Skin of body (tissue), 2 donors: ENCODE data around the gene ATP6V1F. TPM values are rescaled to one million over a fixed set of nuclear protein-coding genes. Genes with fewer than 3 reads are reported as not detected.
A peak's percentile ranks its signal among the peaks of the same experiment; 100 is the strongest.

Source experiments
- DNase-seq: peaks from one replicate; lab custom pipeline; 2025; lab: John Stamatoyannopoulos, UW
- total RNA-seq: library from RNA; depleted of rRNA; stranded (reverse); fragments of >200 nt; gene quantifications from one replicate; pipeline ENCODE4 v1.2.3, GENCODE V29; 2014

The ATP6V1F gene
- total RNA-seq, 1 donor from 2014 or later = 48.0 TPM

DNA sequence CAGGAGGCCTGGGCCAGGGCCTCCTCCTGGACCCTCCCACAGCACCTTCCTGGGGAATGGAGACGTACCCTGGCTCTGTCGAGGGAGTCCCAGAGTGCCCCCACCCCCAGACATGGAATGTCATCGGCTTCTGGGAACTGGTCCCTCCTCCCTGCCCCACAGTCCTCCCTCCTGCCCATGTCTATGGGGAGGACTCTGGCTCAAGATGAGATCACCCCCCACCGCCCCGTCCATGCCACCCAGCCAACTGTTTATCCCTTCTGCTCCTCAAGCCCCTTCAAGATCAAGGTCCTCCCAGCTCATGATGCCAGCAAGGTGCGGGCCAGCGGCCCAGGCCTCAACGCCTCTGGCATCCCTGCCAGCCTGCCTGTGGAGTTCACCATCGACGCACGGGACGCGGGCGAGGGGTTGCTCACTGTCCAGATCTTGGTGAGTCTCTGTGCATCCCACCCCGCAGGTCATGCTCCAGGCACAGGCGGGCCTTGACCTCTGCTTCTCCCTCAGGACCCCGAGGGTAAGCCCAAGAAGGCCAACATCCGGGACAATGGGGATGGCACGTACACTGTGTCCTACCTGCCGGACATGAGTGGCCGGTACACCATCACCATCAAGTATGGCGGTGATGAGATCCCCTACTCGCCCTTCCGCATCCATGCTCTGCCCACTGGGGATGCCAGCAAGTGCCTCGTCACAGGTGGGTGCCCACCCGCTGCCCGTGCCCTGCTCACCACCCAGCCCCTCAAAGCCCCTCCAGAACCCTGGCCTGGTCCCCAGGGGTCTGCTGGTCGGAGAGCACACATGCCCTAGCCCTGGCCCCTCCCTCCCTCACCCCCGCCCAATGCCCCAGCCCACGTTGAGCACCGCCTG lies 14.1 kb upstream of the ATP6V1F start:
- no peak for DNase-seq

- DNase-seq = no peak
Measured at GRCh38 chr7:128849156-128849515, 13.5 kb upstream of the ATP6V1F start.

GRCh38 chr7:128849804-128850490 lies 12.7 kb upstream of the ATP6V1F start:
- no peak for DNase-seq

- no peak for DNase-seq
Measured at GRCh38 chr7:128852537-128853254, 10.0 kb upstream of the ATP6V1F start.

DNA sequence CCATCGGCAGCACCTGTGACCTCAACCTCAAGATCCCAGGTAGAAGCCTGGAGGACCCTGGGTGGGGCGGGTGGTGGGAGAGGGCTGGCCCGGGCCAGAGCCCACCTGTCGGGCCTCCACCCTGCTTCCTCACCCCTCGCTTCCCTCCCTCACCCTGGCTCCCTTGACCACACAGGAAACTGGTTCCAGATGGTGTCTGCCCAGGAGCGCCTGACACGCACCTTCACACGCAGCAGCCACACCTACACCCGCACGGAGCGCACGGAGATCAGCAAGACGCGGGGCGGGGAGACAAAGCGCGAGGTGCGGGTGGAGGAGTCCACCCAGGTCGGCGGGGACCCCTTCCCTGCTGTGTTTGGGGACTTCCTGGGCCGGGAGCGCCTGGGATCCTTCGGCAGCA lies 8.9 kb upstream of the ATP6V1F start:
- no peak for DNase-seq

DNA sequence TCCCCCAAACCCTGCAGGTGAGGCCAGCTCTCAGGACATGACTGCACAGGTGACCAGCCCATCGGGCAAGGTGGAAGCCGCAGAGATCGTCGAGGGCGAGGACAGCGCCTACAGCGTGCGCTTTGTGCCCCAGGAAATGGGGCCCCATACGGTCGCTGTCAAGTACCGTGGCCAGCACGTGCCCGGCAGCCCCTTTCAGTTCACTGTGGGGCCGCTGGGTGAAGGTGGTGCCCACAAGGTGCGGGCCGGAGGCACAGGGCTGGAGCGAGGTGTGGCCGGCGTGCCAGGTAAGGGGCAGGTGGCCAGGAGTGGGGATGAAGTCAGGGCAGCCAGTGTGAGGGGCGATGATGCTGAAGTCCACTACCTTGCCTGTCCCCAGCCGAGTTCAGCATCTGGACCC lies 8.3 kb upstream of the ATP6V1F start:
- DNase-seq = no peak

DNA sequence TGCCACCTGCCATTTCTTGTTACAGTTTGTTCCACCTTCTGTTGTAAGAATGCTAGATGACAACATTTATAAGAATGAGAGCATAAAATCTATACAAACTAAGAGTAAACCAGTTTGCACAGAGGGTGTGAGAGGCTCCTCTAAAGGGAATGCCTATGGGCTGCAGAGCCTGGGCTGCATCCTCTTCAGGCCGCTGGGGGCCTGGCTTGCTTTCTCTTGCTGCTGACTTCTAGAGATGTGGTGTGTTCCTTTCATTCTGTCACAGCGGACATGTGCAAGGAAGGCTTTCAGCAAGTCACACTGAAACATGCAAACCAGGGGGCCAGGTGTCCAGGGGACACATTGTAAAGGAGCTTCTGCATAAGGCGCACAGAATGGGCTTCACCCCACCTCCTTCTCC lies 7.1 kb upstream of the ATP6V1F start:
- no peak for DNase-seq

- no peak for DNase-seq
Measured at GRCh38 chr7:128856001-128856718, 6.5 kb upstream of the ATP6V1F start.

- no peak for DNase-seq
Measured at GRCh38 chr7:128858380-128859231, 4.0 kb upstream of the ATP6V1F start.

GRCh38 chr7:128859232-128860157 lies 3.2 kb upstream of the ATP6V1F start:
- no peak for DNase-seq

GRCh38 chr7:128860158-128861073 lies 2.2 kb upstream of the ATP6V1F start:
- peak; percentile 58 for DNase-seq

GRCh38 chr7:128861957-128862570 lies 592 bp upstream of the ATP6V1F start:
- DNase-seq = no peak

GRCh38 chr7:128863433-128863989 lies 855 bp downstream of the ATP6V1F start:
- DNase-seq = peak; percentile 33

DNA sequence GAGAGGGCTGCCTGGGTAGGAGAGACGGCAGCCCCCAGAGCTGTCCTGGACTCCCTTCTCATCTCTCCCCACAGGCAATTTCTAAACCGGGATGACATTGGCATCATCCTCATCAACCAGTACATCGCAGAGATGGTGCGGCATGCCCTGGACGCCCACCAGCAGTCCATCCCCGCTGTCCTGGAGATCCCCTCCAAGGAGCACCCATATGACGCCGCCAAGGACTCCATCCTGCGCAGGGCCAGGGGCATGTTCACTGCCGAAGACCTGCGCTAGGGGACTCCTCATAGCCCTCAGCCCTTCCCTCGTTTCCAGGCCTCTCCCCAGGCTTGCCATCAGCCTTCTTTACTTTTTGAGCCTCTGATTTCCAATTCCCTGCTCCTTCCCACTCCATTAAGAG lies 2.6 kb downstream of the ATP6V1F start:
- DNase-seq = no peak

DNA sequence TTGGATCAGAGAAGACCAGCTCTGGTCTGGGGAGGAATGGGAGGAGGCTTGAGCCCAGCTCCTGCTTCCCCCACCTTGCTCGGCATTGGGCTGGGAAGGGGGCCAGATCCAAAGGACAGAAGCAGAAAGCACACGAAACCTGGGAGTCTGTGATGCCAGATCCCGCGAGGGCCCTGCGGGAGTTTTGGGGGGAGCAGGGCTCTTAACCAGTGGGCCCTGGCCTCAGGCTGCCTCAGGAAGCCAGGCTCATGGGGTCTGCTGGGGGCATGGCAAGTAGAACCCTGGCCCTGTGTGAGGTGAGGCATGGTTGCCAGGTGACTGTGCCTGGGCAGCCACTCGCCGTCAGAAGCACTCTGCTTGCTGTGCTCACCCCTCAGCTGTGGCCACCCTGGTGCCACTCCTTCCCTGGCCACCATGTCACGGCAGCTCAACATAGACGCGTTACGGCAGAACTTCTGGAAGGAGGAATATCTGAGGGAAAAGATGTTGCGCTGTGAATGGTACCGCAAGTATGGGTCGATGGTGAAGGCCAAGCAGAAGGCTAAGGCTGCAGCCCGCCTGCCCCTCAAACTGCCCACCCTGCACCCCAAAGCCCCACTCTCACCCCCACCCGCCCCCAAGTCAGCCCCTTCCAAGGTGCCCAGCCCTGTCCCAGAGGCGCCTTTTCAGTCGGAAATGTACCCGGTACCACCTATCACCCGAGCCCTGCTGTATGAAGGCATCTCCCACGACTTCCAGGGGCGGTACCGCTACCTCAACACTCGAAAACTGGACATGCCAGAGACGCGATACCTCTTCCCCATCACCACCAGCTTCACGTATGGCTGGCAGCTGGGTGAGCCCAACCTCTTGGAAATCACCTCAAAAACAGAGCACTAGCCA lies 3.6 kb downstream of the ATP6V1F start:
- DNase-seq = no peak

DNA sequence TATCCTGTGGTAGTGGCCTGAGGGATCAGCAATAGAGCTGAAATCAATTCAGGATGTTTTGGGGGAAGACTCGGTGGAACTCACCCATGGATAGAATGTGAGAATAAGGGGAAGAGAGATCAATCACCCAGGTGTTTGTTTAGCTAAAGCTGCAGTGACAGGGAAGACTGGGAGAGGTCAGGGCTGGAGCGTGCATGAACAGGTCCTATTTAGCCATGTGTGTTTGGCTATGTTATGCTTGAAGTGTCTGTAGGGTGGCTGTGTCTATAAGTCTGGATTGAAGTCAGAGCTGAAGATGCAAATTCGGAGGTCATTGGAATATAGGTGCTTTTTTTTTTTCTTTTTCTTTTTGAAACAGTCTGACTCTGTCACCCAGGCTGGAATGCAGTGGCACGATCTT lies 4.6 kb downstream of the ATP6V1F start:
- no peak for DNase-seq
